OCI-M2 (cell line): Measurements from ENCODE around the gene NR2F1-AS1.
A peak's percentile ranks its signal among the peaks of the same experiment; 100 is the strongest.

ENCODE experiments used
- DNase-seq: peaks from one replicate; lab custom pipeline; 2025; ENCODE audit not compliant: unreplicated experiment; lab: John Stamatoyannopoulos, UW

NR2F1-AS1 gene

GRCh38 chr5:93589829-93590215 lies 8.8 kb upstream of the NR2F1-AS1 start:
- DNase-seq, result no peak

GRCh38 chr5:93589152-93589828 lies 8.3 kb upstream of the NR2F1-AS1 start:
- DNase-seq, result no peak

GRCh38 chr5:93588352-93589151 lies 7.5 kb upstream of the NR2F1-AS1 start:
- DNase-seq, result no peak

- no peak for DNase-seq
These were observed 6.8 kb upstream of the NR2F1-AS1 start for GRCh38 chr5:93587597-93588351.

- DNase-seq, result no peak
These were observed 5.9 kb upstream of the NR2F1-AS1 start for GRCh38 chr5:93586736-93587596.

- no peak for DNase-seq
These were observed 4.9 kb upstream of the NR2F1-AS1 start for GRCh38 chr5:93585767-93586385.

GRCh38 chr5:93585041-93585766 lies 4.2 kb upstream of the NR2F1-AS1 start:
- DNase-seq, result no peak

GRCh38 chr5:93584596-93585040 lies 3.6 kb upstream of the NR2F1-AS1 start:
- DNase-seq, result no peak

- DNase-seq, result no peak
These were observed 3.0 kb upstream of the NR2F1-AS1 start for GRCh38 chr5:93583768-93584595.

GRCh38 chr5:93583439-93583767 lies 2.4 kb upstream of the NR2F1-AS1 start:
- DNase-seq, result no peak

GRCh38 chr5:93582677-93583438 lies 1.8 kb upstream of the NR2F1-AS1 start, which contains the start of gene NR2F1:
Gene NR2F1, plus strand, starts transcription at chr5:93583222. Its CDS starts 1,802 bp downstream, at chr5:93585024.
- peak; percentile 73 for DNase-seq

- DNase-seq, result no peak
These were observed 1.1 kb upstream of the NR2F1-AS1 start for GRCh38 chr5:93582167-93582462.

- DNase-seq, result no peak
These were observed 724 bp downstream of the NR2F1-AS1 start for GRCh38 chr5:93580063-93580926.

- no peak for DNase-seq
These were observed 1.3 kb downstream of the NR2F1-AS1 start for GRCh38 chr5:93579692-93580062.

- DNase-seq, result no peak
These were observed 2.0 kb downstream of the NR2F1-AS1 start for GRCh38 chr5:93578813-93579691.
